HL-60 (cell line): ENCODE measurements around the gene COL2A1.

Experiments used
- POLR2AphosphoS5 ChIP-seq: IDR thresholded peaks from 2 replicates; pipeline ENCODE4 v1.6.1; 2012; ENCODE audit warnings: low read depth
- TF ChIP-seq, protein P1 (sequence below): IDR thresholded peaks from one replicate; pipeline ENCODE4 v1.5.1; 2011; ENCODE audit warnings: low read length, control low read depth, inconsistent platforms; ENCODE audit not compliant: insufficient read depth

DNA sequence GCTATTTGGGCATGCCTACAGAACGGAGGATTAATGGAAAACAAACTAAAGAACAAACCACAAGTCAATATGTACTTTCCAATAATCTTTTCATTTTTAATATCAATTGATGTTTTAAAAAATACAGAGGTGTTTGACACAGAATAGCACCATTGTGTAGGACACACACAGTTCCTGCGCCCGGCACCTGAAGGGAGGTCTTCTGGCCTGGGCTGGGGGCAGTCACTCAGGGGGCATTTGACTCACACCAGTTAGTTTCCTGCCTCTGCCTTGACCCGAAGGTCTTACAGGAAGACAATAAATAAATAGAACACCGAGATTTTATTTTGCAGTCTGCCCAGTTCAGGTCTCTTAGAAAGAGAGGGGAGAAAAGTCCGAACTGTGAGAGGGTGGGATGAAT lies 31.4 kb downstream of the COL2A1 start:
- TF ChIP-seq POLR2AphosphoS5 = no peak
- TF ChIP-seq, protein P1, sequence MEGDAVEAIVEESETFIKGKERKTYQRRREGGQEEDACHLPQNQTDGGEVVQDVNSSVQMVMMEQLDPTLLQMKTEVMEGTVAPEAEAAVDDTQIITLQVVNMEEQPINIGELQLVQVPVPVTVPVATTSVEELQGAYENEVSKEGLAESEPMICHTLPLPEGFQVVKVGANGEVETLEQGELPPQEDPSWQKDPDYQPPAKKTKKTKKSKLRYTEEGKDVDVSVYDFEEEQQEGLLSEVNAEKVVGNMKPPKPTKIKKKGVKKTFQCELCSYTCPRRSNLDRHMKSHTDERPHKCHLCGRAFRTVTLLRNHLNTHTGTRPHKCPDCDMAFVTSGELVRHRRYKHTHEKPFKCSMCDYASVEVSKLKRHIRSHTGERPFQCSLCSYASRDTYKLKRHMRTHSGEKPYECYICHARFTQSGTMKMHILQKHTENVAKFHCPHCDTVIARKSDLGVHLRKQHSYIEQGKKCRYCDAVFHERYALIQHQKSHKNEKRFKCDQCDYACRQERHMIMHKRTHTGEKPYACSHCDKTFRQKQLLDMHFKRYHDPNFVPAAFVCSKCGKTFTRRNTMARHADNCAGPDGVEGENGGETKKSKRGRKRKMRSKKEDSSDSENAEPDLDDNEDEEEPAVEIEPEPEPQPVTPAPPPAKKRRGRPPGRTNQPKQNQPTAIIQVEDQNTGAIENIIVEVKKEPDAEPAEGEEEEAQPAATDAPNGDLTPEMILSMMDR = no peak
